HG03135 (cell line): ENCODE measurements around the gene GTPBP8.
"Not testable (repeated sequence)": the region's sequence is repeated elsewhere in the genome, so short reads cannot be mapped to it uniquely, and the experiment has no call there.

Source experiments
- ATAC-seq: cut with Tn5 transposase; IDR thresholded peaks from one replicate; pipeline ENCODE4 v1.9.1; 2021; ENCODE audit warnings: mild to moderate bottlenecking, moderate library complexity; ENCODE audit not compliant: unreplicated experiment

The GTPBP8 gene

DNA sequence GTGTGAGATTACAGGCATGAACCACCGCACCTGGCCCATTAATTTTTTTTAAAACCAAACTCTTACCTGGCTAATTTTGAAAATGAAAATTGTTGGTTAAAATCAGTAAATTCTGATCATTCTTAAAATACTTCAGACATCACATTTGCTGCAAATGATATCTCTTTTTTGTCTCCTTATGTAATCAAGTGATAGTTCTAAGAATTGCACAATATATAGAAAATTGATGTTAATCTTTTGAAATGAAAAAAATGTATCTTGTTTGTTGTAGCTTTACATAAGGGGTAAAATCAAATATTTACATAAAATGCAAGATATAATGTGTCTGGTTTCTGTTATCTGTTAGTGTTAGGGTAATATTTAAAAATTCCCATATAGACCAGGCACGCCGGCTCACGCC, 5.0 kb downstream of the GTPBP8 start:
- no peak for ATAC-seq

DNA sequence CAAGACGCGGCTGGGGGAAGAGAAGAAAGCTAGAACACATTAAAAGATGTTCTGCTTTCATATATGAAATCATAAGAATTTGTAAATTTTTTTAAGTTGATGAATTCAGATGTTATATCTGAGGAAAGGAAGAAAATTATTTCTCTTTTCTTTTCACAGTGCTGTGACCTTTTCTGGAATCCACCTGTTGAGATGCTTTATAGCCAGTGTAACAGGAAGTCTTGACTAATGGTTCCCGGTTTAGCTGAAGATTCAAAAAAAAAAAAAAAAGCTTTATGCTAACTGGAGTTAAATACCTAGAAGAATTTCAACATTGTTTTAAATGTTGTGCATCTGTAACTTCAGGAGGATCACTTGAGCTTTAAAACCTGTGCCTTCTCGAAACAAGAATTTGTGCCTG, 9.9 kb downstream of the GTPBP8 start:
- no peak for ATAC-seq

DNA sequence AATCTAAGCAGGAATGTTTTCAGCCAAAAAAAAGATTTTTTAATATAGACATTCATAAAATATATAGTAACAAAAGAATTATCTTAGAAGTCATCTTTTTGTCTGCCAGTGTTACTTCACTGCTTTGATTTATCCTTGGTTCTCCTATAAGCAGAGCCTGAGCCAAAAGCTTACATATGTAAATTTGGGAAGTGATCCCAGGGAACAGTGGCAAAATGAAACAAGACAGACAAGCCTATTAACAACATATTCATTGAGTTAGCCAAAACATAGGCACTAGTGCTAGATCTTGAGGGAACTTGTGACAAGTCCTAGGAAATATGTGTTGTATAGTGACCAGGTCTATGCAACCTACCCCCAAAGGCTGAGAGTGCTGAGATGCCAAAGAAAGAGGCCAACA, 11.3 kb downstream of the GTPBP8 start:
- ATAC-seq, result no peak

DNA sequence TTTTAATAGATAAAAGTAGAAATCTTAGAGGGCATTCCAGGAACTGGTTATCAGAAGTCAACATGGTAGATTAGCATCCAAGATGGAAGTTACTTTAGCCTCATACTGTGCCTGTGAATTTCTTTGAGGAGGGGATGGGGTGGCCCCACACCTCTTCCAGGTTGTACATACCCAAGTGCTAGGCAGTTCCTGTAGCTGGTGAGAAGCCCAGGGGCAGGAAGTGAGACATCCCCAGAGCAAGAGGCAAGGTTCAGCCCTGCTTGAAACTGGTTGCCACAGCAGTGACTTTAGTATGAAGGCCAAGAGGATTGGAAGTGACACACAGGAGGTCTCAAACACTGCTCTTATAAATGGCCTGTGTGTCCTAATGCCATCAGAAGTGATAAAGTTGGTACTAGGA, 11.9 kb downstream of the GTPBP8 start:
- no peak for ATAC-seq

DNA sequence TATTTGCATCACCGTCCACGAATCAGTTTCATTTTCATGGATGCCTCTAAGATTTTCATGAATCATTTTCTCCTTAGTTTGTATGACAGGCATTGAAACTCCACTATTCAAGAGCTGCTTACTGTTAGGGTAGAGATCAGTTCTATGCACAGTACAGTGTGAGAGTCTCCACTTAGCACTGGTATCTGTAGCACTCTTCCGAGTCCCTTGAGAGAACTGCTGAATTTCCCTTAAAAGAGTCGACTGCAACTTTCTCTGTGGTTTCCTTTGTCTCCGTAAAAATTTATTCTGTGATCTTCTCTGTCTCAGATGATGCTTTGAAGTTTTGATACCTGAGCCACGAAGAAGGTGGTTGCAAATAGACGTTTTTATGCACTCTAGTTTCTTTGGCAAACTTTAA, 14.8 kb downstream of the GTPBP8 start:
- ATAC-seq, result no peak

DNA sequence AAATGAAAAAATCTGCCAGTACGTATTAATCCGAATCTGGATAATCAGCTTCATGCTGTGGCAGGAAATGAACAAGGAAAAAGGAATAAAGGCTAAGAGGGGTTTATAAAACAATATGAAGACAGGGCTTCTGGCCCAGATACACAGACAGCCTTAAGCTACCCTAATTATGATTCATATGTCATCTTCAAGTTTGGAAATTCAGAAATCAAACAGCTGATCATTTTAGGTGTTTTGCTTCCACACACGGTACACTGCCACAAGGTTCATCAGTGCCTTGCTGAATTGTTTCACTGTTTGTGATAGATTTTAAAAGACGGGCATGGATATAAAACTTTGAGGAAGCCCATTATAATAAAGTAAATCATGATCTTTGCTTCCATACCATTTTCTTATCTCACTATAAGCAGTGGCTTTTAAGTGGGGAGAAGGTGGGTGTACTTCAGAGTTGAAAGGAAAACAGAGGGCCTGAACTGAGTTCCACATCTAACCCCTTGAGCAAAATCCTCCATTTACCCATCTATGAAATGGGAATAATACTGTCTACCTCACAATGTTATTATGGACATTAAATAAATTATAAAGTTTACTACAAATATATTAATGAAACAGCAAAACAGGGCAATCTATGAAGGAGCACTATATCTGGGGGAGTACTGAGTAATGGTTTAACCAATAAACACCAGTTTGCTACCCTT, 15.7 kb downstream of the GTPBP8 start:
- ATAC-seq, result no peak

DNA sequence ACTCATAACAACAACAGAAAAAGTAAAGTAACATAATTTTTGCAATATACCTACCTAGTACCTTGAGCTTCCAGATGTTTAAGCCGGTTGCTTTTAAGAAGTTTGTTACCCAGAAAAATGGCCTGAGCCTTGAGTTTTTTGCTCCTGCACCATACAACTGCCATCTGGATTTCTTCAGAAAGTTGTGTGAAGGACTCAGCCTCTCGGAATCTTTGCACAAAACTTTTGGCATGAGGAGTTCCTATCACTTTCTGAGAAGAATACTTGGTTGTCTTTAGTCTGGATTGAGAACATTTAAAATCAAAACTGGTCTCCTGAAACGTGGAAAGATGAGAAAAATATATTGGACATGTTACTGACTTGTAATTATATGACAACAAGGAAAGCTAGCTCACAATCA, 17.3 kb downstream of the GTPBP8 start:
- ATAC-seq, result no peak

DNA sequence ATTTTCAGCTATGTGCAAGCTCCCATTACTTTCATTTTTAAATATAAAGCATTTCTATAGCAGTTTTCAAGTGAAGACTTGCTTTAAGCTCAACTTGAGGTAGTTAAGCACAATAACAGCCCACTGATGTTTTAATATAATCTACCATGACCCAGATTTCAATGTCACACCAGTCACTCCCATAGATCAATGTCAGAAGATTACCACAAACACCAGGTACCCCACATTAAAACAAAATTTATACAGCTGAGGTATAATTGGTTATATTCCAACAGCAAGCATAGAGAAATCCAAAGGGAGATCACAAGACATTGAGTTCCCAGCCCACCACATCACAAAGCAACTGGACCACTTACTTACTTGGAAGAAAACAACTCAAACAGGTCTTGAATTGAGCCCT, 22.8 kb downstream of the GTPBP8 start:
- no peak for ATAC-seq

DNA sequence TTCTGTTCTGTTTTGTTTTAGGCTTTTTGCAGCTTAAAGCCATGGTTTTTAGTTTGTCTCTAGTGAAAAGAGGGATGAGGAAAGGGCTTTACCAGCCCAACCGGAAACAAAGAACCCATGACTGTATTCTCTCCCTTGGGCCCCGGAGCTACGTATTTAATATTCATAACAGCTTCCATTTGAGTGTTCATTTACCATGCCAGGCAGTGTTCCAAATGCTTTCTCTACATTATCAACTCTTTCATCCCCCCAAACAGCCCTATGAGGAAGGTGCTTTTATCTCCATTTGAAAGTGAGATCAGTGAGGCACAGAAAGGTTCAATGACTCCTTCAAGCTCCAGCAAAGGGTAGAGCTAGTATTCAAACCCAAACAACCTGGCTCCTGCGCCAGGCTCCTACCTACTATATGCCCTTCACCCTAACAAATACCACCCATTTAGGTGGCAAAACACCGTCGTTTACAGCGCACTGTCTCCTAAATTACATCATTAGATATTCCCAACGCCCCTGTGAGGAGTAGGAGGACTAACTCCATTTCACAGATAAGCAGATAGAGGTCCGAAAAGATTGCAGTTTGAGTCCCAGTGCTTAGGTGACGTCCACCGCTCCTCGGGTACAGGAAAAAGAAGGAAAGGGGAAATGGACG, 27.9 kb downstream of the GTPBP8 start:
- no peak for ATAC-seq

DNA sequence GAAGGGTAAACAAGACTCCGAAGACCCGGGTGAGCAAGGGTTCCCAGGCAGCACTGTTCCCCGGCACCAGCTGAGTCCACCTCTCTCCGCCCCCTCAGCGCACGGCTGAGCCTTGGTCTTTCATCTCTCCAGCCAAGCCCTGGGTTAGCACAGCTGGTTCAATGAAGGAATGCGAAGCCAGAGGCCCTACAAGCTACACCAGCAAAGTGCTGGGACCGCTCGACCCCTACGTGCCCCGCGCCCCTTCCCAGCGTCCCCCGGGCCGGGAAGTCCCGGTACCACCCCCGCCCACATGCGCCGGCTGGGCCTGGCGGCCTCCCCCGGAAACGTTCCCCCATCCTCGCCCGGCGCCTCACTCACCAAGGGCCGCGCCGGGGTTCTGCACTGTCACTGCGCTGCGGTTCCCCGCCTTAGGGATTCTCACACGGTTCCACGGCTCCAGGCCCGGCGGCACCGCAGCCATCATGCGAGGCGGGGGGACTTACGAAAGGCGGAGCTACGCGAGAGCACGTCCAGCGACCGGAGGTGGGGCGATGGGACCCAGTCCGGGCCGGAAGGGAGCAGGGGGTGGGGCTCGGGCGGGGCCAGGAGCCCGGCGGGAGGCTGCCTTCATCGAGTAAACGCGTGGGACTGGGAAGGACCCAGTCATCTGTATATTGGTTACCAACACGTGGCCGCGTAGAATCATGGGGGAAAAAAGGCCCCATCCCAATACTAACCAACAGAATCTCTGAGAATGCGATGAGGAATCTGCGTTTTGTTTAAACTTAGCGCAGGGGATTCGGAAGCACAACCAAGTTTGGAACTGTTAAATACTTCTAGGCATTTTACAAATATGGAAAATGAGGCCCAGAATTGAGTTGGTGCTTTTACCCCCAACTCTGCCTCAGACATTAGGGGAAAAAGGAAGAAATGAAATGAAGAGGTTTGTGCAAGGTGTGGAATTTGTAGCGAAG, 28.7 kb downstream of the GTPBP8 start:
- ATAC-seq, result peak; percentile 91

DNA sequence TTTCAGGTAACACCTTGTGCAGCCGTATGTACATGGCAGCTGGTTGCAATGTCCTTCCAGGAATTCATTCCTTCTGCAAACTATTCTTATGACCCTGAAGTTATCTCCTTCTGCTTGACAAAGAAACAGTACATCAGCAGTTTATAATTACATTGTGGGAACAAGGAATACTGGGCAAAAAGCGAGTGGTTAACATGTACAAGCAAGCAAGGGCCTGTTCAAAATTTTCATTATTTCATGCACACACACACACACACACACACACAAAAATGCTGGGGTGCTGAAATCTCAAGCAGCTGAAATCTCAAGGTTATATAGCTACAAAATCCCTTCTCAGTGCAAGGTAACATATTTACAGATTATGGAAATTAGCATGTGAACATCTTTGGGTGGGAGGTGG, 30.7 kb downstream of the GTPBP8 start:
- ATAC-seq, result no peak

DNA sequence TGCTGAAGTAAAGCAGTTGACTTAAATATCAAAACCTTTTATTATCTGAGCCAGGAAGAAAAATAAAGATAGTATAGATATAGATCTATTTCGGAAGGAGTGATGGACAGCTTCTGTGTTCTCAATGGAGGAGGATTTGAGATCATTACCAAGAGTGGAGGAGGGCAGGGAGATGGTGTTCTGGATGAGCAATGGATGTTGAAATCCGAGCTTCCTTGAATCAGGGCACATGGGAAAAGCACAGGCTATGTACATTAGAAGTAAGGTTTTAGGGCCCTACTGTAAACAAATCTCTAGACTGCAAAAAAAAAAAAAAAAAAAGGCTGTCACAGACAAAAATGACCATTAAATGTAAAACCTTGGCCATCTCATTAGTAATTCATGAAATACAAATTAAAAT, 43.2 kb downstream of the GTPBP8 start:
- ATAC-seq, result no peak

DNA sequence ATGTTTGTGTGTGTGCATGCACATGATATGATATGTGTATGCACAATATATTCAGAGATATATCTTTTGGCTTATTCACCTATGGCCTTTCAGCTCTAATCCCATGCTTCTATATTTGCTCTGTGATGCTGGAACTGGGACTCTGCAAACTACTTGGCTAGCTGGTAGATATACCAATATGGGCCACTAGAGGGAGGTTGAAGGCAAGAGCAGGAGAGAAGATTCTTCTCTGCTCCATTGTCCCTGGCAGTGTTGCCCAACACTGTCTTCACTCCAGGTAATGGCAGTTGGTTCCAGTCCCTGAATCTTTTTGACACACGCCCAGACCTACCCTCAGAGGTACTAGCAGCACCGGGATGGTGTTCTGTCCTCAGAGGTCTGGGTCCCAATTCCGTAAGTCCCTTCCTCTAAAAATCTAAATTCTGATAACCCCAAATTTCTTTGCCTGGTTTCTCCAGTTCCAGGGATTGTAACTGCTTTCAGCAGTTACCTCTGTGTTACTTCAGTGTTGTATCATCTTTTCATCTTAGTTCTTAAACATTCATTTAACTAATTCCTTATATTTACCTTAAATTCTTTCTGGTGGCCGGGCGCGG, 44.7 kb downstream of the GTPBP8 start:
- ATAC-seq, result peak; percentile 81

DNA sequence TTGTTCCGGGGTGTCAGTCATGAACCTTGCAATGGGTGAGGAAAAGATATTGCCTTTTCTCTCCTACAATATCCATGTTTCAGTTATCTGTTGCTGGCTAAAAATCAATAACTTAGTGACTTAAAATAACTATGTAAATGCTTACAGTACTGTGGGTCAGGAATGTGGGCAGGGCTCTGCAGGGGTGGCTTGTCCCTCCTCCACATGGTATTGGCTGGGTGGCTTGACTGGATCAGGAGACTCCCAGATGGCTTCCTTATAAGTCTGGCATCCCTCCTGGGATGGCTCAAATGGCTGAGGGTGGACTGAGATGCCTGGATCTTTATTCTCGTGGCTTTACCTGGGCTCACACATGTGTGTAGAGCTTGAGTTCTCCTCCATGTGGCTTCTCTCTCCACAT, 47.5 kb downstream of the GTPBP8 start:
- no peak for ATAC-seq

DNA sequence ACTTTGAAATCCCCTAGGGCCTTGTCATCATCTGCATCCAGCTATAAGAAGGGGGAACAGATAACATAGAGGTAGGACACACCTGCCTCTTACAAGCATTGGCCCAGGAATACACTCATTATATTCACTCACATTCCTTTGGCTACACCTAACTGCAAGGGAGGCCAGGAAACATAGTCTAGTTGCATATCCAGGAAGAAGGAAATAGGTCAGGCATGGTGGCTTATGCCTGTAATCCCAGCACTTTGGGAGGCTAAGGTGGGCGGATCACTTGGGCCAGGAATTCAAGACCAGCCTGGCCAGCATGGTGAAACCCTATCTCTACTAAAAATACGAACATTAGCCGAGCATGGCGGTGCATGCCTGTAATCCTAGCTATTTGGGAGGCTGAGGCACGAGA, 48.8 kb downstream of the GTPBP8 start:
- no peak for ATAC-seq

DNA sequence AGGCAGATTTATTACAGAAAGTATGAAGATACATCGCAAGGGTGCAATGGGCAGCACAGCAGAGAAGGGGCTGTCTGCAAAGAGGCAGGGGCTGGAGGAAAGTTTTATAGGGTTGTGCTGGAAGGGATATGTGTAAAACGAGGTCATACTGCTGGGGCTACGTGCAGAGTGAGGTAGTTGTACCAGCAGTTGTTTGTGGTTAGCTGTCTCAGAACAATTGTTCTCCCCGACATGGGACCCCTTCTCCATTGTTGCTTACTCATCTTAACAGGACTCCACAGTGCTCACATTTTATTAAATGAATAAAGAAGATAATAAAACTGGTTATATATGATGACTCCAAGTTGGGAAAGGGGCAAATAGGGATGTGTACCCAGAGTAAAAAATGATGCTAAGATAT, 49.4 kb downstream of the GTPBP8 start:
- ATAC-seq, result no peak

DNA sequence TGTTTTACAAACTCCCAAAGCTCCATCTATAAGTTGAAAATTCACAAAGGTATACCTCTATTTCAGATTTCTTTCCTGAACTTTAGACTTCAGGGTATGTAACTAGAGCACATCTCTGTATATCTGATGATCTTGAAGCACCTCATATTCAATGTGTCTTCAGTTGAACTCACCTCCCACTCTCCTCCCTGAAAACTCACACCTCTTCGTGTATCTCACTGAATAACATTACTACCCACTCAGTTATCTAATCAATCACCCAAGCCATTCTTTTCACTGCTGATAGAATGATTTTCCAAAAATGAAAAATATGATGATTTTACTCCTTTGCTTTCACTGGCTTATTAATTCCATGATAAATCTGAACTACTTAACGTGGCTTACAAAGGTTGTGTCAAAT, 52.9 kb downstream of the GTPBP8 start:
- no peak for ATAC-seq

DNA sequence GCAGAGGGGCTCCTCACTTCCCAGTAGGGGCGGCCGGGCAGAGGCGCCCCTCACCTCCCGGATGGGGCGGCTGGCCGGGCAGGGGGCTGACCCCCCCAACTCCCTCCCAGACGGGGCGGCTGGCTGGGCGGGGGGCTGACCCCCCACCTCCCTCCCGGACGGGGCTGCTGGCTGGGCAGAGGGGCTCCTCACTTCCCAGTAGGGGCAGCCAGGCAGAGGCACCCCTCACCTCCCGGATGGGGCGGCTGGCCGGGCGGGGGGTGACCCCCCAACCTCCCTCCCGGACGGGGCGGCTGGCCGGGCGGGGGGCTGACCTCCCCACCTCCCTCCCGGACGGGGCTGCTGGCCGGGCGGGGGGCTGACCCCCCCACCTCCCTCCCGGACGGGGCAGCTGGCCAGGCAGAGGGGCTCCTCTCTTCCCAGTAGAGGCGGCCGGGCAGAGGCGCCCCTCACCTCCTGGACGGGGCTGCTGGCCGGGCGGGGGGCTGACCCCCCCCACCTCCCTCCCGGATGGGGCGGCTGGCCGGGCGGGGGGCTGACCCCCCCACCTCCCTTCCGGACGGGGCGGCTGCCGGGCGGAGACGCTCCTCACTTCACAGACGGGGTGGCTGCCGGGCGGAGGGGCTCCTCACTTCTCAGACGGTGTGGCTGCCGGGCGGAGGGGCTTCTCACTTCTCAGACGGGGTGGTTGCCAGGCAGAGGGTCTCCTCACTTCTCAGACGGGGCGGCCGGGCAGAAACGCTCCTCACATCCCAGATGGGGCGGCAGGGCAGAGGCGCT, 55.6 kb downstream of the GTPBP8 start:
- ATAC-seq, result not testable (repeated sequence)

DNA sequence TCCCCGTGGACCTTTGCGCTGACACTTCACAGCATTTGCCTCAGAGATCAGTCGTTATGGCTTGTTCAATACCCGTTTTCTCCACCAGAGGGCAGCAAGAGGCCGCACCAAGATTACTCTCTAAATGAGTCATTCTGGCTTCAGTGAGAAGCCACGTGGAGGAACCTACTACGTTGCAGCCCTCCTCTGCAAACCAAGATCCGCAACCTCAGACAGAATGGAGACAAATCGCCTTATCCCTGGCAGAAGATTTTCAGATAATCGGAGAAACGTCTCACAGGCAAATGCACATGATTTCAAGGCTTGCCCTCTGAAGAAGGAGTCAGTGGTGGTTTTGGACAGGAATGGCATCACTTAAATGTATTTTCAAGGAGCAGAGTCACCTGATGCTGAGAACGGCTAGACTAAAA, 60.5 kb downstream of the GTPBP8 start:
- peak; percentile 93 for ATAC-seq
